ENCODE data around the gene TCERG1L. TPM values are rescaled to one million over a fixed set of nuclear protein-coding genes. Genes with fewer than 3 reads are reported as not detected.

TCERG1L gene
- total RNA-seq, 1 experiment from 2014 or later = 1.5 TPM

GRCh38 chr10:131258256-131258655, 53.3 kb downstream of the TCERG1L start:
- ChIA-PET POLR2A (no interaction called here), CTCF (no interaction called here)
- H3K4me1 Mint-ChIP-seq = no peaks in the 10 kb centered on the region
- DNase-seq (ENCODE audit: low spot score) (no peak), ATAC-seq (no peak)
- TF ChIP-seq EMX1 (CRISPR knock-in tag; IDR thresholded peaks at IDR 0.05) = no peak
- peaks cover 59% of the 10 kb centered on the region for H3K36me3 Mint-ChIP-seq
- no peak overlapping the region for H3K4me3 Mint-ChIP-seq
- peaks cover 55% of the 10 kb centered on the region for H3K9me3 Mint-ChIP-seq
- H3K27ac Mint-ChIP-seq = no peak overlapping the region
- no peaks in the 10 kb centered on the region; the same call in 1 of the 2 replicates for H3K27me3 Mint-ChIP-seq (ENCODE audit: low read depth)

GRCh38 chr10:131257027-131257426, 54.5 kb downstream of the TCERG1L start:
- H3K4me3 Mint-ChIP-seq = no peak overlapping the region
- no peaks in the 10 kb centered on the region for H3K4me1 Mint-ChIP-seq
- CTCF ChIA-PET = no interaction called here
- peaks cover 57% of the 10 kb centered on the region for H3K9me3 Mint-ChIP-seq
- peaks cover 3% of the 10 kb centered on the region for H3K27me3 Mint-ChIP-seq (ENCODE audit: low read depth)
- H3K36me3 Mint-ChIP-seq = peaks cover 65% of the 10 kb centered on the region
- POLR2A ChIA-PET = no interaction called here
- H3K27ac Mint-ChIP-seq = no peak overlapping the region
- no peak for TF ChIP-seq E2F5 (CRISPR knock-in tag; IDR thresholded peaks at IDR 0.05)
- TF ChIP-seq ERG (CRISPR knock-in tag; IDR thresholded peaks at IDR 0.05) = no peak
- TF ChIP-seq PRDM15 (CRISPR knock-in tag; IDR thresholded peaks at IDR 0.05) = no peak
- TF ChIP-seq PRRX2 (CRISPR knock-in tag; IDR thresholded peaks at IDR 0.05) = no peak
- DNase-seq (ENCODE audit: low spot score) (no peak), ATAC-seq (no peak)

GRCh38 chr10:131254859-131255252, 56.7 kb downstream of the TCERG1L start:
- Mint-ChIP-seq H3K4me1 (0 out of 2 replicates have a peak, but pooled peaks cover 2% of the 10 kb centered on the region), H3K9me3 (peaks cover 60% of the 10 kb centered on the region), H3K36me3 (peaks cover 64% of the 10 kb centered on the region), H3K4me3 (no peak overlapping the region), H3K27me3 (ENCODE audit: low read depth) (peaks cover 7% of the 10 kb centered on the region), H3K27ac (no peak overlapping the region)
- ChIA-PET CTCF (no interaction called here), POLR2A (no interaction called here)
- no peak for DNase-seq (ENCODE audit: low spot score)
- no peak for ATAC-seq
- no peak for TF ChIP-seq HMGA2 (CRISPR knock-in tag; IDR thresholded peaks at IDR 0.05)
- TF ChIP-seq TP53 (CRISPR knock-in tag; IDR thresholded peaks at IDR 0.05) = no peak
- no peak for TF ChIP-seq MYBL2 (CRISPR knock-in tag; IDR thresholded peaks at IDR 0.05)
- TF ChIP-seq ZNF138 (CRISPR knock-in tag; conservative IDR thresholded peaks at IDR 0.05) = no peak
- no peak for TF ChIP-seq E2F5 (CRISPR knock-in tag; IDR thresholded peaks at IDR 0.05)
- no peak for TF ChIP-seq ETV6 (CRISPR knock-in tag; IDR thresholded peaks at IDR 0.05)
- TF ChIP-seq MLX (CRISPR knock-in tag; IDR thresholded peaks at IDR 0.05) = no peak
- no peak for TF ChIP-seq SOX15 (CRISPR knock-in tag; IDR thresholded peaks at IDR 0.05)
- no peak for TF ChIP-seq CREB1 (CRISPR knock-in tag; IDR thresholded peaks at IDR 0.05)
- no peak for TF ChIP-seq FOXK1 (CRISPR knock-in tag; IDR thresholded peaks at IDR 0.05)
- TF ChIP-seq ZMAT4 (CRISPR knock-in tag; IDR thresholded peaks at IDR 0.05) = no peak
- TF ChIP-seq SP1 (CRISPR knock-in tag; conservative IDR thresholded peaks at IDR 0.05) = no peak
- TF ChIP-seq ARID4B (CRISPR knock-in tag; IDR thresholded peaks at IDR 0.05; ENCODE audit: borderline replicate concordance) = no peak
- no peak for TF ChIP-seq ZNF121 (CRISPR knock-in tag; IDR thresholded peaks at IDR 0.05)
- TF ChIP-seq EMX1 (CRISPR knock-in tag; IDR thresholded peaks at IDR 0.05) = no peak
- TF ChIP-seq CBFB (CRISPR knock-in tag; IDR thresholded peaks at IDR 0.05; ENCODE audit: low read depth) = no peak
- TF ChIP-seq ZSCAN18 (CRISPR knock-in tag; IDR thresholded peaks at IDR 0.05) = no peak

Data from WTC11 (cell line).